GM19463 (cell line): ENCODE results near the gene EEF1A2.

ENCODE experiments used
- ATAC-seq: cut with Tn5 transposase; IDR thresholded peaks from one replicate; pipeline ENCODE4 v1.9.1; 2021; ENCODE audit warnings: mild to moderate bottlenecking, moderate library complexity; ENCODE audit not compliant: unreplicated experiment

The EEF1A2 gene

GRCh38 chr20:63498960-63499337 is at the start of gene EEF1A2:
TSS of gene EEF1A2 (minus strand) at chr20:63499083. CDS start at chr20:63497763, 1,320 bp downstream.
- ATAC-seq, result no peak

- no peak for ATAC-seq
Observed at GRCh38 chr20:63548542-63548941, 49.7 kb upstream of the EEF1A2 start.

GRCh38 chr20:63547725-63548480 is 49.0 kb upstream of the EEF1A2 start, which contains the start of gene SRMS:
TSS of gene SRMS (minus strand) at chr20:63547749. CDS start at chr20:63547463, 286 bp downstream.
- no peak for ATAC-seq

- no peak for ATAC-seq
Observed at GRCh38 chr20:63546956-63547724, 48.3 kb upstream of the EEF1A2 start.

GRCh38 chr20:63546256-63546955 is 47.5 kb upstream of the EEF1A2 start:
- ATAC-seq, result no peak

GRCh38 chr20:63545814-63546213 is 46.9 kb upstream of the EEF1A2 start:
- ATAC-seq, result no peak

- no peak for ATAC-seq
Observed at GRCh38 chr20:63544958-63545516, 46.2 kb upstream of the EEF1A2 start.

- ATAC-seq, result no peak
Observed at GRCh38 chr20:63544241-63544957, 45.5 kb upstream of the EEF1A2 start.

- ATAC-seq, result no peak
Observed at GRCh38 chr20:63543733-63544132, 44.9 kb upstream of the EEF1A2 start.

- no peak for ATAC-seq
Observed at GRCh38 chr20:63543131-63543530, 44.2 kb upstream of the EEF1A2 start.

GRCh38 chr20:63542696-63543095 is 43.8 kb upstream of the EEF1A2 start:
- peak; percentile 40 for ATAC-seq

- ATAC-seq, result no peak
Observed at GRCh38 chr20:63542031-63542559, 43.2 kb upstream of the EEF1A2 start.

- no peak for ATAC-seq
Observed at GRCh38 chr20:63541371-63541770, 42.5 kb upstream of the EEF1A2 start.

GRCh38 chr20:63540417-63541186 is 41.7 kb upstream of the EEF1A2 start:
- ATAC-seq, result no peak

GRCh38 chr20:63539441-63540370 is 40.8 kb upstream of the EEF1A2 start:
- no peak for ATAC-seq

GRCh38 chr20:63539092-63539430 is 40.2 kb upstream of the EEF1A2 start:
- ATAC-seq, result no peak

GRCh38 chr20:63538204-63539091 is 39.6 kb upstream of the EEF1A2 start:
- no peak for ATAC-seq
